Fibroblast of pulmonary artery (primary cell): ENCODE data around the gene WDR88.
"Not testable (repeated sequence)": the region's sequence is repeated elsewhere in the genome, so short reads cannot be mapped to it uniquely, and the experiment has no call there.

ENCODE experiments used
- DNase-seq: peaks from one replicate; pipeline ENCODE4 v3.0.0-alpha.2; 2010; ENCODE audit warnings: low read depth
- H3K4me3 ChIP-seq: replicated peaks from 2 replicates; pipeline ENCODE4 v1.5.1; 2011; ENCODE audit warnings: low read depth, mild to moderate bottlenecking, control low read depth, low read length, moderate library complexity
- TF ChIP-seq, protein P1 (sequence below): IDR thresholded peaks from 2 replicates; pipeline ENCODE4 v1.5.1; 2011; ENCODE audit warnings: mild to moderate bottlenecking, control low read depth, low read length, inconsistent platforms; ENCODE audit errors: missing control alignments

WDR88 gene

DNA sequence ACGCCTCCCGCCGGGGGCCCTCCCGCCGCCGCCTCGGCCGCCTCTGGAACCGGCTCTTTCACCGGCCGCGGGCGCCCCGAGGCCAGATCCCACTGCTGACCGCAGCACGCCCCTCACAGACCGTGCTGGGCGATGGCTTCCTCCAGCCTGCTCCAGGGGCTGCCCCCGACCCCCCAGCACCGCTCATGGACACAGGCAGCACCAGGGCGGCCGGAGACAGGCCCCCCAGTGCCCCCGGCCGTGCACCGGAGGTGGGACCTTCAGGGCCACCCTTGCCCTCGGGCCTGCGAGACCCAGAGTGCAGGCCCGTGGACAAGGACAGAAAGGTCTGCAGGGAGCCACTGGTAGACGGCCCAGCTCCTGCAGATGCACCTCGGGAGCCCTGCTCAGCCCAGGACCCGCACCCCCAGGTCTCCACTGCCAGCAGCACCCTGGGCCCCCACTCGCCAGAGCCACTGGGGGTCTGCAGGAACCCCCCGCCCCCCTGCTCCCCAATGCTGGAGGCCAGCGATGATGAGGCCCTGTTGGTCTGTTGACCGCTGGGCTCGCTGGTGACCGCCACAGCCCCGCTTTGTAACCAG, 75.2 kb downstream of the WDR88 start:
- H3K4me3 ChIP-seq: no peak overlapping the region
- no peak for DNase-seq
- TF ChIP-seq, protein P1, sequence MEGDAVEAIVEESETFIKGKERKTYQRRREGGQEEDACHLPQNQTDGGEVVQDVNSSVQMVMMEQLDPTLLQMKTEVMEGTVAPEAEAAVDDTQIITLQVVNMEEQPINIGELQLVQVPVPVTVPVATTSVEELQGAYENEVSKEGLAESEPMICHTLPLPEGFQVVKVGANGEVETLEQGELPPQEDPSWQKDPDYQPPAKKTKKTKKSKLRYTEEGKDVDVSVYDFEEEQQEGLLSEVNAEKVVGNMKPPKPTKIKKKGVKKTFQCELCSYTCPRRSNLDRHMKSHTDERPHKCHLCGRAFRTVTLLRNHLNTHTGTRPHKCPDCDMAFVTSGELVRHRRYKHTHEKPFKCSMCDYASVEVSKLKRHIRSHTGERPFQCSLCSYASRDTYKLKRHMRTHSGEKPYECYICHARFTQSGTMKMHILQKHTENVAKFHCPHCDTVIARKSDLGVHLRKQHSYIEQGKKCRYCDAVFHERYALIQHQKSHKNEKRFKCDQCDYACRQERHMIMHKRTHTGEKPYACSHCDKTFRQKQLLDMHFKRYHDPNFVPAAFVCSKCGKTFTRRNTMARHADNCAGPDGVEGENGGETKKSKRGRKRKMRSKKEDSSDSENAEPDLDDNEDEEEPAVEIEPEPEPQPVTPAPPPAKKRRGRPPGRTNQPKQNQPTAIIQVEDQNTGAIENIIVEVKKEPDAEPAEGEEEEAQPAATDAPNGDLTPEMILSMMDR: no peak

DNA sequence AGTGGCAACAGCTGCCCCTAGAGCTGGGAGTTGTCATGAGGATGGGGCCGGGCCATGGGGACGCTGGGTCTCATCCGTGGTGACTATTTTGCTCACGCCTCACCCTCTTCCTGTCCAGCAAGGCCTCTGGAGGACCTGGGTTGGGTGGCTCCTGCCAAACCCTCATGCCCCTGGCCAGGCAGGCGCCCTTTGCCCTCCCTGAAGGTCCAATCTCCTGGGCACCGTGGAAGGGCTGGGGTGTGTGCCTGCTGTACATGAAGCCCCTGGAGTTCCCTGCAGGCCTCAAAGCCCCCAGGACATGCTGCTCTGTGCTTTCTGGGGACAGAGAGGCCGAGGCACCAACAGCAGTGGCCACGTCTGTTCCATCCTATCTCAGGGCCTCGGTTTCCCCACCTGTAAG, 76.0 kb downstream of the WDR88 start:
- H3K4me3 ChIP-seq: no peak overlapping the region
- TF ChIP-seq, protein P1: no peak
- no peak for DNase-seq

DNA sequence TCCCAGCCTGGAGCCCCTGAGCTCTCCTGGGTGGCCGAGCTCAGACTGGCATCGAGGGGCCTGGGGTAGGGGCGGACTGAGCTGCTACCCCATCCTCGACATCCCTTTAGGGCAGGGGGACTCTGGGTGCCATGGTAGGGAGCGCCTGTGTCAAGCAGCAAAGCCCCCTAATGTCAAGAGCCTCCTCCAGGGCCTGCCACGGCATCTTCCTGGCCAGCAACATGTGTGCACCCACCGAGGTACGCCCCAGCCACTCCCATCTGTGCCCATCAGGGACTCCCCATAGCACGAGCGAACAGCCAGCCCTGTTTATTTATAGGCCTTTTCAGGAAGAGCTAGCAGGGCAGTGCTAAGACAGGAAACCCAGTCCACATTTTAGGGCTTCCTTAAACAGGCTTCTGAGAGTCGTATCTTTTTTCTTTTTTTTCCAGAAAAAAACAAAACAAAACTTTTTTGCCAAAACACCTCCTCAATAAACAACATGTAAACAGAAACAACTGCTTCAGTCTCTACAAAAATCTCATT, 76.5 kb downstream of the WDR88 start:
- TF ChIP-seq, protein P1: no peak
- H3K4me3 ChIP-seq: no peak overlapping the region
- DNase-seq: no peak

DNA sequence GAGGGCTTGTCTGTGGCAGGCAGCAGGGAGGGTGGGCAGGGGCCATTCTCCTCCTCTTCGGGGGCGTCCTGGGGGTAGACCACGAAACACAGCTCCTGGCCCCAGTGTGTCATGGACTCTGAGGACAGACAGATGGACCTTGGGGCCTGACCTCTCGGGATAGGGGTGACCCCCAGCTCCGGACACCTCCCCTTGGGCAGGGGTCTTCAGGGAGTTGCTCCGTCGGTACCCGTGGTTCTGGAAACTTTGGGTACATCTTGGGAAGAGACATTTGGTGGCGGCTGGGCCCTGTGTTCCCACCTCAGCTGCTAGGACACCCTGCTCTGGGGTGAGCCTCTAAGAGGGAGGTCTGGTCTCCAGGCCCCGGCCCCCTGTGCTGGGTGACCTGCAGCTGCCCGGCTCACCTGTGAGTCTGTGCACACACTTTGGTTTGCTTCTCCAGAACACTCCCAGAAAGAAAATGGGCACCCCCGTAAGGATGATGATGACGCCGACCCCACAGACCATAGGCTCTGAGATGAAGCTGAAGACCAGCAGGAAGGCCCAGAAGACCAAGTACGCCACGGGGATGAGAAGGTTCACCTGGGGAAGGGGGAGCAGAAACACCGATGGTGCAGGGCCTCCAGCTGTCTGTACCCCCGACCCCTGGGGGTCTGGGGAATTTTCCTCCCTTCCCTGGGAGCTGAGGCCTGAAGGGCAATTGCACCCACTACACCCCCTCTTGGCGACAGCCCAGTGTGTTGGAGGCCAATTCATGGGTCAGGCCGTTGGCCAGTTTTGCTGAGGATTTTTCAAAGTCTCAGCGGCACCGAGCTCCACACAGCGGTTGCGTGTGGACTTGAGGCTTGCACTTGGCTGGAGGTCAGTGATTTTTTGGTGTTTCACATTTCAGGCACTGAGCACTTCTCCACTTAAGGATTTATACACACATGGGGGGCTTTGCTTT, 77.3 kb downstream of the WDR88 start:
- TF ChIP-seq, protein P1: no peak
- no peak overlapping the region for H3K4me3 ChIP-seq
- DNase-seq: no peak

GRCh38 chr19:33209850-33210230, 77.9 kb downstream of the WDR88 start:
- not testable (repeated sequence) for DNase-seq, H3K4me3 ChIP-seq

- TF ChIP-seq, protein P1: no peak
- no peak for DNase-seq
Observed at GRCh38 chr19:33210266-33210940, 78.5 kb downstream of the WDR88 start.

More at GRCh38 chr19:33210266-33210940, 78.5 kb downstream of the WDR88 start:
- H3K4me3 ChIP-seq: no peak overlapping the region
